Raji (cell line): ENCODE data around the gene CCNB1.

Experiments
- POLR2A ChIP-seq: IDR thresholded peaks from 2 replicates; pipeline ENCODE4 v1.6.1; 2011; ENCODE audit warnings: low read depth, low read length, control low read depth; ENCODE audit not compliant: insufficient read depth

Gene CCNB1

DNA sequence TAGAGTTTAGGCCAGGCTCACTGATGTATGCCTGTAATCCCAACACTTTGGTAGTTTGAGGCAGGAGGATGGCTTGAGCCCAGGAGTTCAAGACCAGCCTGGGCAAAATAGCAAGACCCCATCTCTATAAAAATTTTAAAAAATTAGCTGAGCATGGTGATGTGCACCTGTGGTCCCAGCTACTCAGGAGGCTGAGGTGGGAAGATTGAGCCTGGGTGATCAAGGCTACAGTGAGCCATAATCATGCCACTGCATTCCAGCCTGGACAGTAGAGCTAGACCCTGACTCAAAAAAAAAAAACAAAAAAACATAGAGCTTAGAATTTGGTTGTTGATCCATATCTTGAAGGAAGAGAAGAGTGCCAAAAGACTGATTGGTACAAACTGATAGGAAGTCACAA, 53.0 kb downstream of the CCNB1 start:
- TF ChIP-seq POLR2A, result no peak

- no peak for TF ChIP-seq POLR2A
Observed at GRCh38 chr5:69224520-69224919, 57.6 kb downstream of the CCNB1 start.

- TF ChIP-seq POLR2A, result no peak
Observed at GRCh38 chr5:69225860-69226259, 58.9 kb downstream of the CCNB1 start.
